GM21360 (cell line): ENCODE data around the gene ZNF2.
"Not testable (repeated sequence)": the region's sequence is repeated elsewhere in the genome, so short reads cannot be mapped to it uniquely, and the experiment has no call there.

ENCODE experiments used
- ATAC-seq: cut with Tn5 transposase; IDR thresholded peaks from one replicate; pipeline ENCODE4 v1.9.1; 2021; ENCODE audit warnings: mild to moderate bottlenecking, moderate library complexity; ENCODE audit not compliant: unreplicated experiment

ZNF2 gene

GRCh38 chr2:95165371-95166064, at the start of gene ZNF2:
Gene ZNF2, plus strand, starts transcription at chr2:95165809. Its CDS starts 10,418 bp downstream, at chr2:95176227.
- peak; percentile 91 for ATAC-seq

- no peak for ATAC-seq
Observed at GRCh38 chr2:95121093-95121406, 44.6 kb upstream of the ZNF2 start.

GRCh38 chr2:95121407-95122196, 44.0 kb upstream of the ZNF2 start, which contains the start of gene MRPS5:
Gene MRPS5, minus strand, starts transcription at chr2:95121808. Its CDS starts 17 bp downstream, at chr2:95121791.
- ATAC-seq = peak; percentile 92

GRCh38 chr2:95122197-95122551, 43.4 kb upstream of the ZNF2 start:
- no peak for ATAC-seq

GRCh38 chr2:95138702-95139101, 26.9 kb upstream of the ZNF2 start:
- no peak for ATAC-seq

- ATAC-seq = no peak
Observed at GRCh38 chr2:95143838-95144237, 21.8 kb upstream of the ZNF2 start.

- ATAC-seq = no peak
Observed at GRCh38 chr2:95149397-95149984, 16.1 kb upstream of the ZNF2 start.

- ATAC-seq = no peak
Observed at GRCh38 chr2:95158441-95158840, 7.2 kb upstream of the ZNF2 start.

- peak; percentile 49 for ATAC-seq
Observed at GRCh38 chr2:95158891-95159619, 6.6 kb upstream of the ZNF2 start.

- peak; percentile 85 for ATAC-seq
Observed at GRCh38 chr2:95159690-95160449, 5.7 kb upstream of the ZNF2 start, which contains the start of gene ZNF514. Gene ZNF514, minus strand, starts transcription at chr2:95159848. Its CDS starts 6,595 bp downstream, at chr2:95153253.

- ATAC-seq = no peak
Observed at GRCh38 chr2:95165030-95165370, 609 bp upstream of the ZNF2 start.

- peak; percentile 2 for ATAC-seq
Observed at GRCh38 chr2:95166065-95166763, 605 bp downstream of the ZNF2 start.

GRCh38 chr2:95171902-95172301, 6.3 kb downstream of the ZNF2 start:
- ATAC-seq = no peak

- ATAC-seq = no peak
Observed at GRCh38 chr2:95174031-95174542, 8.5 kb downstream of the ZNF2 start.

- no peak for ATAC-seq
Observed at GRCh38 chr2:95179451-95179850, 13.8 kb downstream of the ZNF2 start.

GRCh38 chr2:95181774-95182173, 16.2 kb downstream of the ZNF2 start:
- ATAC-seq = no peak

GRCh38 chr2:95185197-95185596, 19.6 kb downstream of the ZNF2 start:
- ATAC-seq = no peak

- no peak for ATAC-seq
Observed at GRCh38 chr2:95185973-95186372, 20.4 kb downstream of the ZNF2 start.

- ATAC-seq = not testable (repeated sequence)
Observed at GRCh38 chr2:95192956-95193355, 27.3 kb downstream of the ZNF2 start.

- ATAC-seq = no peak
Observed at GRCh38 chr2:95203911-95204310, 38.3 kb downstream of the ZNF2 start.
